NCI-H1694 (cell line): ENCODE data around the gene PARVG.
A peak's percentile ranks its signal among the peaks of the same experiment; 100 is the strongest.

Experiments
- DNase-seq: peaks from one replicate; lab custom pipeline; 2025; lab: John Stamatoyannopoulos, UW

PARVG gene

GRCh38 chr22:44154436-44154942 is 26.2 kb upstream of the PARVG start:
- DNase-seq, result no peak

GRCh38 chr22:44155115-44155514 is 25.6 kb upstream of the PARVG start:
- no peak for DNase-seq

- DNase-seq, result no peak
Measured at GRCh38 chr22:44157916-44158618, 22.7 kb upstream of the PARVG start.

DNA sequence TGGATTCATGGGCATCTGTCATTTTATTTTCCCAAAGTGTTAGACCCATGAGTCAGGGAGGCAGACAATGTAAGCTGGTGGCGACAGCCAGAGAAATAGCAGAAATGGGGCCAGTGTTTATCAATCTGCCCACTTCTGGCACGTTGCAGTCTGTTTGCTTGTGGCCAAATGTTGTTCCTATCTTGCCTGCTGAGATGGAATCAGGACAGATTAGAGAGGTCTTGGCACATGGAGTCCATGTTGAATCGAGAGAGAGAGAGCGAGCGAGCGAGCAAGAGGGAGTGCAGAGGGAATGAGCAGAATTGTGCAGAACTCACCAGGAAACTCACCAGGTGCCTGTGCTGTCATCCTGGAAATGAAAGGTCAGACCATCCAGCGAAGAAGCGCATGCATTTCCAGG is 21.9 kb upstream of the PARVG start:
- peak; percentile 60 for DNase-seq

DNA sequence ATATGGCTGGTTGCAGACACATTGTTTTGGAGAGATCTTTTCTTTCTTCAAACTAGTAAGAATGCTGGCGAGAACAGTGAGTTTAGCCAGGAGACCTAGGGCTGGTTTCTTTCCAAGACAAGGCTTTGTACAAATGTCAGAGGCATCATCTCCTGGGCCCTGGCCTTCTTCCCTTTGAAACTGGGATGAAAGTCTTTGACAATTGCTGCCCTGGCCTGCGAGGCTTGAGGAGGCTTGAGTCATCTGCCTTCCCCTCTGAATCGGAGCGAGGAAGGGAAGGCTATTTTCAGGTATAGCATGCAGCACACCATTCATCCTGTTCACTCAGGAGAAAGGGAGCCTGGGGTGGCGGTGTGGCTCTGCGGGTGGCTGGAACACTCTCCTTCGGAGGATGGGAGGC is 21.5 kb upstream of the PARVG start:
- DNase-seq, result no peak

GRCh38 chr22:44159811-44160210 is 20.9 kb upstream of the PARVG start:
- DNase-seq, result no peak

DNA sequence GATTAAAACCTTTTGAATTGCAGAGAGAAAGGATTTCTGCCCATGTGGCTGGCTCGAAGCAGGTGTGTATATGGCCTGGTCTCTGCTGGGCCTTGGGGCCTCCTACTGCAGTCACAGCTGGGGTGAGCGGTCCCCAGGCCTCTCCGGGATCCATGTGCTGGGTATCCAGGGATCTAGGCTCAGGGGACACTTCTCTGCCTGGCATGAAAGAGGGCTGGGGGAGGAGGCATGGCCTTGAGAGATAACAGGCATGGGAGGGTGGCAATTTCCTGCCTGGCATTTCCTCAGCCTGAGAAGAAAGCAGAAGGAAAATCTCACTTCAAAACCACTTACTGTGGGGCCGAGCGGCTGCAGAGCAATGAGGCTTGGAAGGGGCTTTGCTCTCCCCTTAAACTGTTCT is 20.3 kb upstream of the PARVG start:
- DNase-seq, result no peak

- no peak for DNase-seq
Measured at GRCh38 chr22:44161673-44162072, 19.1 kb upstream of the PARVG start.

DNA sequence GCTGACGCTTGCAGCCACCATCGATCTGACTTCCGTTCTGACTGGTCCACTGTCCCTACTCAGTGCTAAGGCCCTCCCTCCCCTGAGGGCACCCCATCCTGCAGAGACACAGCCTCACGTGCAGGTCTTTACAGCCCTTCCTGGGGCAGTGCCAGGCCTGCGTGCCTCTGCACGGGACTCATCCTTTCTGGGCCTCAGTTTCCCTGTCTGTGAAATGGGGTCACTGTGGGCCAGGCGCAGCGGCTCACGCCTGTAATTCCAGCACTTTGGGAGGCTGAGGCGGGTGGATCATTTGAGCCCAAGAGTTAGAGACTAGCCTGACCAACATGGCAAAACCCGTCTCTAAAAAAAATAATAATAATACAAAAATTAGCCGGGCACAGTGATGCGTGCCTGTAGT is 17.8 kb upstream of the PARVG start:
- DNase-seq, result no peak

- no peak for DNase-seq
Measured at GRCh38 chr22:44163536-44163935, 17.2 kb upstream of the PARVG start.

DNA sequence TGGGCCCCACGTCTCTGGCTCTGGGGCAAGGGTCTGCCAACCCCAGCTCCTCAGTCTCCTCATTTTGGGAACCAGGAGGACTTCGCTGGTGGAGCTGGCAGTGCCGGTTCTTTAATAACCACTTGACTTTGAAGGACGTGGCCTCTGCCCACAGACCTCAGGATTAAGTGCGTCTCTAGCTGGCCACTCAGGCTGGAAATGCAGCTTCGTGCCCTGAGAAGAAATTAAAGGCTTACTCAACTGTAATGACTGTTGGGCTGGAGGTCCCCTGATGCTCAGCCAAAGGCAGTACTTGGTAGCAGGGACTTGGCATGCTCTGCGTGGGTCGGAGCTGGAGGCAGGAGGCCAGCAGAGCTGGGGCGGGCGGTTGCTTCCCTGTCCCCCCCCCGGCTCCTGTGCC is 16.7 kb upstream of the PARVG start:
- DNase-seq, result no peak

DNA sequence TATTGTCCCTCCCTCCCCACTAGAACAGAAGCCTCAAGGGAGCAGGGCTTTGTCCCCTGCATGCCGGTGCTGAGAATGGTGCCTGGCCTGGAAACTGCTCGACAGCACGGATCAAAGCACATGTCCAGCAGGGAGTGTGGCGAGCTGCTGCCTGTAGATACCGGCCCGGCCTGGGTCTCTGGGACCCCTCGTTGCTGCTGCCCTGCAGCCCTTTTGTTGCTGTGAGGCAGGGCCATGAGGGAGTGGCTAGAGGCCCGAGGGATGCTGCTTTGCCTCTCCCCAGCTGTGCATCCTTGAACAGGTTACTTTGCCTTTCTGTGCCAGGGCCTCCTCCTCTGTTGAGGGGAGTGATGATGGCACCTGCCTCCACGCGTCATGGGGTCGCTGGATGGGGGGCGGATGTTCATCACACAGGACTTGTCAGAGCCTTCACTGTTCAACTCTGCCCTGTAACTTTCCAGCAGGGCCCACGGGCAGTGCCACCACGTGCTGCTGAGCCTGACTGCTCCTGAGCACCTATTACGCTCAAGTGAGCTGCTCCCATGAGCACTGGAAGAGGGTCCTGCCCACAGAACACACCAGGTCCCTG is 15.3 kb upstream of the PARVG start:
- DNase-seq, result no peak

DNA sequence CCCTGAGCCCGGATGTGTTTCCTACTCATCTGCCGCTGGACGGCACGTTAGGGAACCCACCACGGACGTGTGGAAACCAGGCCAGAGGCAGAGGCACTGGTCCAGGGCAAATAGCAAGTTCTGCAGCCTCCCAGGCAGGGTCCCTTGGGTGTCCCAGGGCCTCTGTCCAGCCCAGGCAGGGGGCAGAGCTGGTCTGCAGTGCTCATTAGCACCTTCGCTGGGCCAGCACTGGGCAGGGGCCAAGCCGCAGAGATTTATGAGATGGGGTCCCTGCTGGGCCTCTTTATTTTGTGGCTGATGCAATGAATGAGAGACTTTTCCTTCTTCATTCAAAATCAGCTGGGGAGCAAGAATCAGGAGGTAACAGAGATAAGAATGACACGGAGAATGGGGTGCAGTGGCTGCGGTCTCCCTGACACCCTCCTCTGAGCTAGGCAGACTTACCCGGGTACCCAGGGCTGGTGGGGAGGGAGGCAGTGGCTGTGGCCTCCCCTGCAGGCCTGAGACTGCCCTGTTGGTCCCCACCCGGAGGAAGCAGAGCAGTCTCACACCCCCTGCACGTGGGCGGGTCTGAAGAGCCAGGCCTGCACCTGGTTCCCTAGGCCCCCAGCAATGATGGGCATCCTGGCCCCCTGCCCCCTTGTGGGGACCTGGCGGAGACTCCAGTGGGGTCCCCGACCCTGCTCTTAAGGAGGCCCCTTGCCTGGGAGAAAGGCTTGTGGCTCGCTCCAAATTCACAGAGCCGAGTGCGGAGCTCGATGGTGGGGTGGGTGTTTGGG is 14.0 kb upstream of the PARVG start:
- no peak for DNase-seq

DNA sequence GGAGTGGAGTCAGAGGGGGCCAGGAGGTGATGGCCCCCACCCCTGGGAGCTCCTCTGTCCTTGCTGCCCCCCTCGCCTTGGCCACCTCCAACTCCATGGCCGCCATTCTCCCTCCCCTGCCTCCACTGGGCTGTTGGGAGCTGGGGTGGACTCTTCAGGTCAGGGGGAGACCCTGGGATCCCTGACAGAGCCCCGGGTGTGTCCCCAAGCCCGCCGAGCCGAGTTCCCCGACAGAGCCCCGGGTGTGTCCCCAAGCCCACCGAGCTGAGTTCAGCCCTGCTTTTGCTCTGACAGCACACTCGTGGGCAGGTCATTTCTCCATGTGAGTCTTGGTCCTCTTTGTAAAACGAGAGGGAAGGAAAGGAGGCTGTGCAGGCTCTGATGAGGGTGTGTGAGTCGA is 13.2 kb upstream of the PARVG start:
- DNase-seq, result no peak

GRCh38 chr22:44168206-44168605 is 12.5 kb upstream of the PARVG start:
- no peak for DNase-seq

DNA sequence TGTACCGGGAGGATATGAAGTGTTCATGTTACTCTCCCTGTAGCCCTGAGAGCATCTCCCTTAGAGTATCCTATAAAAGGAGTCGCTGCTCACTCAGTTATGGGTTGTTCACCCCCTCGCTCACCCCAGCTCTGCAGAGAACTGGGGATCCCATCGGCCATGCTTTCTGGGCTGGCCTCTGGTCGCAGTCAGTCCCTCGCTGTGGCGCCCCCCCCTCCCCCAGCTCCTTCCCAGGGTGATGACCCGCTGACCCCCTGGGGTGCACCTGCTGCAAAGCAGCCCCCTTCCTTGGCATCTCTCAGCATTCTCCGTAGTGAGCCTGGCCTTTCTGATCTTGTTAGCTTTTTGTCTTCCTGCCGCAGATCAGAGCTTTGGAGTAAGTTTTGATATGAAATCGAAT is 10.3 kb upstream of the PARVG start:
- no peak for DNase-seq

DNA sequence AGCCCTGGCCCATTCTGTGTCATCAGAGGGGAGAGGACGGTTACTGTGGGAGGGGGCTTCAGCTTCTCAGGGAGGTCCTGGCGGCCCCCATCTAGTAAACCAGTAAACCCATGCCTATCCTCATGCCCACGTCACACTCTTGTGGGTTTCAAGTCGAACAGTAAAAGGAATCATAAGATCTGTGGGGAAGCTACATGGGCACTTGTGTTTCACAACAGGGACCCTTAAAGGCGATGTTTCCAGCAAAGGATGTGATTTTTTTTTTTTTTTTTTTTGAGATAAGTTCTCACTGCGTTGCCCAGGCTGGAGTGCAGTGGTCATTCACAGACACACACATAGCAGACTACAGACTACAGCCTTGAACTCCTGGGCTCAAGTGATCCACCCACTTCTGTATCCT is 9.2 kb upstream of the PARVG start:
- DNase-seq, result no peak

DNA sequence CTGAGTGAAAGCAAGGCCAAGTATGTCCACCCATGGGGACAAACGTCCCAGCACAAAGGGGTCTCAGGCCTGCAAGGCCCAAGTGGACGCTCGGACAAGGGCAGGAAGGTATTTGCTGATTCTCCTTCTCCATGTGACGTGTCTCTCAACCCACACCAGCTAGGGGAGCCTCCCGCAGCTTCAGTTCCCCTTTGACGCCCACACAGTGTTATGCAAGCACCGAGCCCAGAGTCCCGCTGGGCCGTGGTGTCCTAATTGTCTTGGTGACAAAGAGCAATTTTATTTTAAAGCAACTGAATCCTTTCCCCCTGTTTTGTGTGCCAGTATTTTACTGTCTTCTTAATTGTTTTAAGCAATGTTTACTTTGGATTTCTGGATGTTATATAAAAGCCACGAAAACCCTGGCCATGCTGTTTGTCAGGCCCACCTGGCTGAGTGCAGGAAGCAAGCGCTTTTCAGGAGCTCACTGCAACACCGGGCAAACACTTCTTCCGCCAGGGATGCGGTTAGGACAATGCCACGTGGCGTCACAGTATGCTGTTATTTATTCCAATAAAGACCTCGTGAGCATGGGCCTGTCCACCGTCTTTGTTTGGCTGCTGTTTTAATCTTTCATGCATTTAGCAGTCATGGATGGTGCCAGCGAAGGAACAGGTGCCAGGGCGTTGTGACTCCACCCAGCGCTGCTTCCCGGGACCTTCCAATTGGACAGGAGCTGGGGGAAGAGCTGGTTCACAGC is 8.2 kb upstream of the PARVG start:
- DNase-seq, result no peak

DNA sequence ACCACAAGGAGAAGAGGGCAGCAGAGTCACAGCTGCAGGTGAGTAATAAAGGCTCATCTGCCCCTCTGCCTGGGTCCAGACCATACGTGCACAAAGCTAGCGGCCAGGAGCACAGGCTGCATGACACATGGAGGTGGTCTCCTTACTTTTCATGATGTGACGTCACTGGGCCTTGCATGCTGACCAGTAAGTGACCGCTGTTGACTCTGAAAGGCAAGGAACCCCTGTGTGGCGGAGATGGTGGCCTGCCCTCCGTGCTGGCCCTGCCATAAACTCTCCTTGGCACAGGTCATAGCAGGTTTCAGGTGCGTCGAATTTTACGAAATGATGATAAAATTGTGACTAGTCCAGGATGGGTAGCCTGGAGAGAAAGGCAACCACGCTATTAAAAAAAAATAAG is 7.6 kb upstream of the PARVG start:
- no peak for DNase-seq

DNA sequence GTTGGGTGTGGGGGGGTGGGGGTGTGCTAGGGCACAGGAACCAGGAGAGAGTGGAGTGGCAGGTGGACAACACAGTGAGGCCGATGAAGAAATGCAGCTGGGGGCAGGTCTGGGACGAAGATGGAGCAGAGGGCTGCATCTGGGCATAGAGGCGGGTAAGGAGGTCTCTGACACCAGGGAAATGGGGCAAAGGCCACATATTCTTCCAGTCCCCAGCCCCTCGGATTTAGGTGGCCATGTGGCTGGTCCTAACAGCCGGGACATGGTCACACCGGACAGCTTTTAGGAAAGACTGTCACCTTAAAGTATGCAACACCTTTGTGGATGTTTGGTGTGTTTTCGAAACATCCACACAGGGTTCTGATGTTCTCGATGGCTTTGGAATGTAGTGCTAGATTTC is 5.0 kb upstream of the PARVG start:
- no peak for DNase-seq

GRCh38 chr22:44179196-44179988 is 1.3 kb upstream of the PARVG start:
- no peak for DNase-seq
